Neural cell (in vitro differentiated cells): ENCODE results near the gene ABCC3. TPM values are rescaled to one million over a fixed set of nuclear protein-coding genes. Genes with fewer than 3 reads are reported as not detected.

Experiments
- H2AFZ ChIP-seq: fragments of 200-600, 300-800 bp; sonication (generic), shearing (Covaris generic); 2 replicates; pipeline ENCODE4 v1.6.0; 2014; ENCODE audit warnings: low read depth, mild to moderate bottlenecking, antibody characterized with exemption, low read length, moderate library complexity
- H3F3A ChIP-seq: fragments of 200-600 bp; shearing (Covaris generic); 2 replicates; pipeline ENCODE4 v1.6.1; 2016; ENCODE audit warnings: mild to moderate bottlenecking, moderate library complexity, mixed read lengths, antibody characterized with exemption, low read length; ENCODE audit not compliant: insufficient read depth, poor library complexity, severe bottlenecking
- H3K27ac ChIP-seq: fragments of 200-600, 300-800 bp; sonication (generic), shearing (Covaris generic); 2 replicates; pipeline ENCODE4 v1.5.1; 2014; ENCODE audit warnings: mild to moderate bottlenecking, low read length, moderate library complexity
- H3K27me3 ChIP-seq: fragments of 300-800, 200-600 bp; sonication (generic), shearing (Covaris generic); 2 replicates; pipeline ENCODE4 v1.6.0; 2014; ENCODE audit warnings: mild to moderate bottlenecking, low read depth, low read length, moderate library complexity; ENCODE audit not compliant: insufficient read depth
- H3K36me3 ChIP-seq: fragments of 300-800, 200-600 bp; sonication (generic), shearing (Covaris generic); 2 replicates; pipeline ENCODE4 v1.5.1; 2014; ENCODE audit warnings: mild to moderate bottlenecking, antibody characterized with exemption, low read length, moderate library complexity; ENCODE audit not compliant: insufficient read depth
- H3K4me2 ChIP-seq: fragments of 300-800, 200-600 bp; sonication (generic), shearing (Covaris generic); 2 replicates; pipeline ENCODE4 v1.6.0; 2014; ENCODE audit warnings: mild to moderate bottlenecking, low read length
- H3K4me3 ChIP-seq: fragments of 300-800, 200-600 bp; sonication (generic), shearing (Covaris generic); 2 replicates; pipeline ENCODE4 v1.5.1; 2014; ENCODE audit warnings: mild to moderate bottlenecking, low read length, moderate library complexity
- H3K79me2 ChIP-seq: fragments of 200-600 bp; shearing (Covaris generic); replicated peaks from 2 replicates; pipeline ENCODE4 v1.6.0; 2014; ENCODE audit warnings: mild to moderate bottlenecking, low read length, moderate library complexity; ENCODE audit not compliant: insufficient read depth
- H3K9ac ChIP-seq: fragments of 300-800, 200-600 bp; sonication (generic), shearing (Covaris generic); 2 replicates; pipeline ENCODE4 v1.6.1; 2016; ENCODE audit warnings: mild to moderate bottlenecking, low read length, mixed read lengths
- H3K9me2 ChIP-seq: fragments of 200-600 bp; shearing (Covaris generic); 2 replicates; pipeline ENCODE4 v1.6.1; 2016; ENCODE audit warnings: mild to moderate bottlenecking, low read length, mixed read lengths; ENCODE audit not compliant: insufficient read depth
- H3K9me3 ChIP-seq: fragments of 200-600, 300-800 bp; sonication (generic), shearing (Covaris generic); 2 replicates; pipeline ENCODE4 v1.6.1; 2016; ENCODE audit warnings: mild to moderate bottlenecking, mixed run types, low read length, moderate library complexity, mixed read lengths
- H4K20me1 ChIP-seq: fragments of 200-600 bp; shearing (Covaris generic); 2 replicates; pipeline ENCODE4 v1.6.1; 2016; ENCODE audit warnings: mild to moderate bottlenecking, mixed run types; ENCODE audit not compliant: insufficient read depth
- EP300 ChIP-seq: fragments of 450-650 bp; conservative IDR thresholded peaks from 2 replicates; pipeline ENCODE4 v1.6.1; 2014; ENCODE audit warnings: antibody characterized with exemption, mild to moderate bottlenecking, moderate library complexity; ENCODE audit not compliant: poor library complexity, severe bottlenecking
- EZH2 ChIP-seq: fragments of 200-600, 300-800 bp; shearing (Covaris generic), sonication (generic); IDR thresholded peaks from 2 replicates; pipeline ENCODE4 v1.6.1; 2014; ENCODE audit warnings: antibody characterized with exemption, low read length, borderline replicate concordance, mild to moderate bottlenecking; ENCODE audit not compliant: insufficient read depth, poor library complexity, severe bottlenecking
- MXI1 ChIP-seq: fragments of 450-650 bp; conservative IDR thresholded peaks from 2 replicates; pipeline ENCODE4 v1.6.1; 2014; ENCODE audit warnings: antibody characterized with exemption, mild to moderate bottlenecking; ENCODE audit not compliant: poor library complexity, severe bottlenecking
- POLR2AphosphoS5 ChIP-seq: IDR thresholded peaks from 2 replicates; pipeline ENCODE4 v1.6.1; 2012
- RAD21 ChIP-seq: fragments of 450-650 bp; conservative IDR thresholded peaks from 2 replicates; pipeline ENCODE4 v1.6.1; 2014; ENCODE audit warnings: antibody characterized with exemption, mild to moderate bottlenecking, moderate library complexity
- SMC3 ChIP-seq: fragments of 450-650 bp; conservative IDR thresholded peaks from 2 replicates; pipeline ENCODE4 v1.6.1; 2014; ENCODE audit warnings: antibody characterized with exemption, mild to moderate bottlenecking, moderate library complexity; ENCODE audit not compliant: poor library complexity
- TAF1 ChIP-seq: IDR thresholded peaks from 2 replicates; pipeline ENCODE4 v1.6.1; 2012; ENCODE audit warnings: low read depth
- polyA plus RNA-seq: library from polyadenylated mRNA; depleted of rRNA; stranded (reverse); fragments of >200 nt; gene quantifications from 2 replicates; pipeline ENCODE4 v1.2.3, GENCODE V29; 2014
- TF ChIP-seq, protein P1 (sequence below): fragments of 450-650 bp; IDR thresholded peaks from 2 replicates; pipeline ENCODE4 v1.5.1; 2014; ENCODE audit warnings: antibody characterized with exemption, mild to moderate bottlenecking, moderate library complexity; ENCODE audit not compliant: poor library complexity, severe bottlenecking
- TF ChIP-seq, protein P2 (sequence below): IDR thresholded peaks from 2 replicates; pipeline ENCODE4 v1.6.1; 2012; ENCODE audit warnings: borderline replicate concordance

The ABCC3 gene
- polyA plus RNA-seq, 1 donor from 2014 or later: not detected

DNA sequence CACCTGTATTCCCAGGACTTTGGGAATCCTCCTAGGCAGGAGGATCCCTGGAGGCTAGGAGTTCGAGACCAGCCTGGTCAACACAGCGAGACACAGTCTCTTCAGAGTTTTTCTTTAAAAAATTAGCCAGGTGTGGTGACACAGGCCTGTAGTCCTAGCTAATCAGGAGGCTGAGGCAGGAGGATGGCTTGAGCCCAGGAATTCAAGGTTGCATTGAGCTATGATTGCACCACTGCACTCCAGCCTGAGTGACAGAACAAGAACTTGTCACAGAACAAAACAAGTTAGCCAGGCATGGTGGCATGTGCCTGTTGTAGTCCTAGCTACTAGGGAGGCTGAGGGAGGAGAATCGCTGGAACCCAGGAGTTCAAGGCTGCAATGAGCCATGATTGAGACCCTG lies 48.3 kb downstream of the ABCC3 start:
- Histone ChIP-seq H2AFZ (no peak overlapping the region), H3K36me3 (no peaks in the 10 kb centered on the region), H3K4me2 (no peak overlapping the region), H3F3A (no peaks in the 10 kb centered on the region), H4K20me1 (no peaks in the 10 kb centered on the region), H3K27ac (no peak overlapping the region), H3K27me3 (no peaks in the 10 kb centered on the region), H3K9me3 (no peaks in the 10 kb centered on the region), H3K4me3 (no peak overlapping the region), H3K9ac (no peak overlapping the region), H3K79me2 (no peaks in the 10 kb centered on the region), H3K9me2 (no peaks in the 10 kb centered on the region)
- TF ChIP-seq POLR2AphosphoS5: no peak
- TF ChIP-seq, protein P1, sequence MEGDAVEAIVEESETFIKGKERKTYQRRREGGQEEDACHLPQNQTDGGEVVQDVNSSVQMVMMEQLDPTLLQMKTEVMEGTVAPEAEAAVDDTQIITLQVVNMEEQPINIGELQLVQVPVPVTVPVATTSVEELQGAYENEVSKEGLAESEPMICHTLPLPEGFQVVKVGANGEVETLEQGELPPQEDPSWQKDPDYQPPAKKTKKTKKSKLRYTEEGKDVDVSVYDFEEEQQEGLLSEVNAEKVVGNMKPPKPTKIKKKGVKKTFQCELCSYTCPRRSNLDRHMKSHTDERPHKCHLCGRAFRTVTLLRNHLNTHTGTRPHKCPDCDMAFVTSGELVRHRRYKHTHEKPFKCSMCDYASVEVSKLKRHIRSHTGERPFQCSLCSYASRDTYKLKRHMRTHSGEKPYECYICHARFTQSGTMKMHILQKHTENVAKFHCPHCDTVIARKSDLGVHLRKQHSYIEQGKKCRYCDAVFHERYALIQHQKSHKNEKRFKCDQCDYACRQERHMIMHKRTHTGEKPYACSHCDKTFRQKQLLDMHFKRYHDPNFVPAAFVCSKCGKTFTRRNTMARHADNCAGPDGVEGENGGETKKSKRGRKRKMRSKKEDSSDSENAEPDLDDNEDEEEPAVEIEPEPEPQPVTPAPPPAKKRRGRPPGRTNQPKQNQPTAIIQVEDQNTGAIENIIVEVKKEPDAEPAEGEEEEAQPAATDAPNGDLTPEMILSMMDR: no peak
- TF ChIP-seq, protein P2, sequence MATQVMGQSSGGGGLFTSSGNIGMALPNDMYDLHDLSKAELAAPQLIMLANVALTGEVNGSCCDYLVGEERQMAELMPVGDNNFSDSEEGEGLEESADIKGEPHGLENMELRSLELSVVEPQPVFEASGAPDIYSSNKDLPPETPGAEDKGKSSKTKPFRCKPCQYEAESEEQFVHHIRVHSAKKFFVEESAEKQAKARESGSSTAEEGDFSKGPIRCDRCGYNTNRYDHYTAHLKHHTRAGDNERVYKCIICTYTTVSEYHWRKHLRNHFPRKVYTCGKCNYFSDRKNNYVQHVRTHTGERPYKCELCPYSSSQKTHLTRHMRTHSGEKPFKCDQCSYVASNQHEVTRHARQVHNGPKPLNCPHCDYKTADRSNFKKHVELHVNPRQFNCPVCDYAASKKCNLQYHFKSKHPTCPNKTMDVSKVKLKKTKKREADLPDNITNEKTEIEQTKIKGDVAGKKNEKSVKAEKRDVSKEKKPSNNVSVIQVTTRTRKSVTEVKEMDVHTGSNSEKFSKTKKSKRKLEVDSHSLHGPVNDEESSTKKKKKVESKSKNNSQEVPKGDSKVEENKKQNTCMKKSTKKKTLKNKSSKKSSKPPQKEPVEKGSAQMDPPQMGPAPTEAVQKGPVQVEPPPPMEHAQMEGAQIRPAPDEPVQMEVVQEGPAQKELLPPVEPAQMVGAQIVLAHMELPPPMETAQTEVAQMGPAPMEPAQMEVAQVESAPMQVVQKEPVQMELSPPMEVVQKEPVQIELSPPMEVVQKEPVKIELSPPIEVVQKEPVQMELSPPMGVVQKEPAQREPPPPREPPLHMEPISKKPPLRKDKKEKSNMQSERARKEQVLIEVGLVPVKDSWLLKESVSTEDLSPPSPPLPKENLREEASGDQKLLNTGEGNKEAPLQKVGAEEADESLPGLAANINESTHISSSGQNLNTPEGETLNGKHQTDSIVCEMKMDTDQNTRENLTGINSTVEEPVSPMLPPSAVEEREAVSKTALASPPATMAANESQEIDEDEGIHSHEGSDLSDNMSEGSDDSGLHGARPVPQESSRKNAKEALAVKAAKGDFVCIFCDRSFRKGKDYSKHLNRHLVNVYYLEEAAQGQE: no peak
- TF ChIP-seq EZH2: no peak
- no peak for TF ChIP-seq SMC3
- TF ChIP-seq MXI1: no peak
- no peak for TF ChIP-seq EP300
- no peak for TF ChIP-seq RAD21
- TF ChIP-seq TAF1: no peak

DNA sequence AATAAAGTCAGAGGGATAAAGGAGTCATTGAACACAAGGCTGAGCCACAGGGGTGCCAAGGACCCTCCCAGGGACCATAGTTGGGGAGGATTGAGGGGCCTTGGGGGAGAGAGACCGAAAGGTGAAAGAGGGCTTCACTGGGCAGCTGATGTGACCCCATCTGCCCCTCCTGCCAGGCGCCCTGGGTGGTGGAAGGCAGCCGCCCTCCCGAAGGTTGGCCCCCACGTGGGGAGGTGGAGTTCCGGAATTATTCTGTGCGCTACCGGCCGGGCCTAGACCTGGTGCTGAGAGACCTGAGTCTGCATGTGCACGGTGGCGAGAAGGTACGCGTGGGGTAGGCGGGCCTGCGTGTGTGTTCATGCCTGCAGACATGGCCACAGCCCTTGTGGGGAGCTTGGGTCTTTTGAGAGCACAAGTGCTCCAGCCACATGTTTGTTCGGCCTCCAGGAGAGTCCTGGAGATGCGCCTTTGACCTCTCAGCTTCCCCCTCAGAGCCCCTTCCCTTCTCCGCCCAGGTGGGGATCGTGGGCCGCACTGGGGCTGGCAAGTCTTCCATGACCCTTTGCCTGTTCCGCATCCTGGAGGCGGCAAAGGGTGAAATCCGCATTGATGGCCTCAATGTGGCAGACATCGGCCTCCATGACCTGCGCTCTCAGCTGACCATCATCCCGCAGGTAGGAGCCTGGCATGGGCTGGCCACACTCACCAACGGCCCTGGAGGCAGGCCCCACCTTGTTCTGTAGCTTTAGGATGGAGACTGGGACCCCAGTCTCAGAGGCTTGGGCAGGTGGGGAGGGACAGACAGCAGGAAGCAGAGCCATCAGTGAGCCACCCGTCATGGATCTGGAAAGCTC lies 49.0 kb downstream of the ABCC3 start:
- TF ChIP-seq, protein P2: no peak
- TF ChIP-seq POLR2AphosphoS5 (no peak), SMC3 (no peak), TAF1 (no peak), EP300 (no peak), RAD21 (no peak), EZH2 (no peak), MXI1 (no peak)
- TF ChIP-seq, protein P1: no peak
- Histone ChIP-seq H3K79me2 (no peaks in the 10 kb centered on the region), H4K20me1 (no peaks in the 10 kb centered on the region), H3K9me2 (no peaks in the 10 kb centered on the region), H3K27ac (no peak overlapping the region), H3K4me2 (no peak overlapping the region), H3K9me3 (no peaks in the 10 kb centered on the region), H3K4me3 (no peak overlapping the region), H3K36me3 (no peaks in the 10 kb centered on the region), H2AFZ (no peak overlapping the region), H3K27me3 (no peaks in the 10 kb centered on the region), H3K9ac (no peak overlapping the region), H3F3A (no peaks in the 10 kb centered on the region)
